ENCODE data around the gene C1QL2.

The C1QL2 gene

DNA sequence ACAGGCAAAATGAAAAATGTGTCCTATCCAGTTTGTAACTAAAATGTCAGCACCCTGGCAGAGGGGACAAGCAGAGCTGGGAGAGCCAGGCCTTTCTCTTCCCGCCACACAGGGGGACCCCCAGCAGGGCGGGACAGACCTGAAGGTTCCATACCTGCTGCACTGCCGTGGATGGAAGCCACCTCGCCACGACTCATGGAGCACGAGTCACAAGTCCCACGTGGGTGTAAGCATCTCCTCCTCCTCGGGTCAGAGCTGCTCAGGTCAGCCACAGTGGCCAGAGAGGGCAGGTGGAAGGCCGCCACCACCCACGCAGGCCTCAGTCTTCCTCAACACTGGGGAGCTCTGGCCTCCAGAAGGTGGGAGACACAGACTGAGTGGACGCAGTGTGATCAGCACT is 21.0 kb downstream of the C1QL2 start:
- no peak for FAIRE-seq

- no peak for FAIRE-seq
Measured at GRCh38 chr2:119136872-119137271, 21.7 kb downstream of the C1QL2 start.

- FAIRE-seq: no peak
Measured at GRCh38 chr2:119136093-119136492, 22.5 kb downstream of the C1QL2 start.

DNA sequence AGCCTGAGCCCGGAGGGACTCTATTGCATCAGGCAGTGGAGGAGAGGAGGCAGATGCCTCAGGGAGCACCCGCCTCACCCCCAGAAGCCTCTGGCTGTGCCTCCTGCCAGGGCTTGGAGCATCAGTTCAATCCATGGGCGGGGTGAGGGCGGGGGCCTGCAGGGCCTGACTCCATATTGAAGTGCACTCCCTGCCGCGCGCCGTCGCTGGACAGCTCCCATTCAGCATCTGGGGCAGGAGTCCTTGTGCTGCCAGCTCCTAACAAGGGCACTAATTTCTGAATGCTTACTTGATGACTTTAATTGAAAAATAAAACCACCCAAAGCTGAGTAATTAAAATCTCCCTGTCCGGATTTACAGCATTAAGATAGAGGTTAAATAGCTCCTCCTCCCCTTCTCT is 23.8 kb downstream of the C1QL2 start:
- FAIRE-seq: no peak

DNA sequence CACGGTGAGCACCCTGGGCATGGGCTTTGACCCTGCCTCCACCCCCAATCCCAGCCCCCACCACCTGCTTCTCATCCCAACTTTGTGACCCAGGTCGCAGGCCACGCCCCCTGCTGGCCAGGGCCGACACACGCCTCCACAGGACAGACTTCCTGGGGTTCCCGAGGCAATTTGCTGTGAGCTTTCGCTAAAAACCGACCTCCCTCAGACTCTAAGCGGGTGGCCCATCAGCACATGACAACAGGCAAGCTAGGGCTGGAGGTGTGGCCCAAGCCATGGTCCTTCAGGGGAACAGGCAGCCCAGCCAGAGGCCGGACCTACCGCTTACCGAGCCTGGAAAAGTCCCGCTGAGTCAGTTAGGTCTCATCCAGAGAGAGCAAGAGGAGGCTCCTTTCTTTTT is 31.9 kb downstream of the C1QL2 start:
- FAIRE-seq: no peak

DNA sequence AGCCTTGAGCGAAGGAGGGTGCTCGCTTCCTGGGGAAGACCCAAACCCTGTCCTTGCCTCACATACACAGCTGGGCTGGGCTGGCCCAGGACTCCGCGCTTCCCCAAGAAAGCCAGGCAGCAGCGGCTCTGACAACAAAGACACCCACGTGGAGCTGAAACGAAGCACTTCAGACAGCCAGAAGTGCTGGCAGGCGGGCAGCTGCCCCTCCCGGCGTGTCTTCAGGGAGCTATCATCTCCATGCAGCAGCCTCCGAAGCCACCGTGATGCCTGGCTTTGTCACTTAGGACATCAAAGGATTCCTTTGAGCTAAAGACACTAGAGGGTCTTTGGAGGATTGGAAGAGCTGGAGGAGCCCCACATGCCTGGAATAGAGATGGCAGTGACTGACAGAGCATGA is 35.2 kb downstream of the C1QL2 start:
- FAIRE-seq: no peak

DNA sequence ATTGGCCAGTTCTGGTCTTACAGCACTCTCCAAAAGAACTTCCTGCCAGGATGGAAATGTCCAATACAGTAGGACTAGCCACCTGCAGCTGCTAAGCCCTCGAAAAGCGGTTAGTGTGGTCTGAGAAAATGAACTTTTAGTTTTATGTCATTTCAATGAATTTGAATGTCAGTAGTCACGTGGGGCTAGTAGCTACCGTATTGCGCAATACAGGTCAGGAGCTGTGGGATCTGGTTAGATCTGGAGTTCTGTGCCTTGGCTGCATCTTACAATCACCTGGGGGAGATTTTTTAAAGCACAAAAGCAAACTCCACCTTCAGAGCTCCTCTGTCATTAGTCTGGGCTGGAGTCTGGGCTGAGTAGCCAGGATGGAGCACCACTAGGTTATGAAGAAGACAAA is 35.9 kb downstream of the C1QL2 start:
- no peak for FAIRE-seq

DNA sequence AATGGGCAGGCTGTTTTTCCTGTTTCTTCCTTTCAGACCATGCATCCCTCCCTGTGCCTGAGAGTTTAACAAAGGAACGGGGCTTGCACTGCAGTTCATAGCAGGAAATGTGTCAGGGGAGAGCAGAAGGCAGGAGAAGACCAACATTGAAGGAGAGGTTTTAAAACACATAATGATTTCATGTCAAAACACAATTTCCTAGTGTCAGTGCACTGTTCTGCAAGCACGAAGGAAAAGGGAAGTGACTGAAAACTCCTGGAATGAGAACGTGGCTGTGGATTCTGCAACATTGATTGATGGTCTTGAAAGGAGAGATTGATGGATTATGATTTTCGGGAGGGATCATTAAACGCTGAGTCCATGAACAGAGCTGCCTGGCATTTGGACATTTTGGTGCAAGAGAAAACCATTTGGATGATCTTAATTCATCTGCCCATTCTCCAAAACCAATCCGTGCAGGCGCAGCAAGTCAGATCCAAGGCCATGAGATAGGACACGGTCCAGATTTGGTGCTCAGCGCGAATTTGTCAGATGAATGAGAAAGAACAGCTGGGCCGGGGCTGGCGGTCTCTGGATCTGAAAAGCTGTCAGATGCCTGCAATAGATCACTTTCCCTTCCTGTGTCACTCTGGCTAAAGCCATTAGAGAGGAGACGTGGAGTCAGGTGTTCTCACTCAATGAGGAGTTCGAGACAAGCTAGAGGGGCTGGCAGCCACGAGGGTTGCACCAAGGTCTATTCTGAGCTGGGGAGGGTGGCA is 38.4 kb downstream of the C1QL2 start:
- FAIRE-seq: no peak

- FAIRE-seq: no peak
Measured at GRCh38 chr2:119119076-119119785, 39.3 kb downstream of the C1QL2 start.

DNA sequence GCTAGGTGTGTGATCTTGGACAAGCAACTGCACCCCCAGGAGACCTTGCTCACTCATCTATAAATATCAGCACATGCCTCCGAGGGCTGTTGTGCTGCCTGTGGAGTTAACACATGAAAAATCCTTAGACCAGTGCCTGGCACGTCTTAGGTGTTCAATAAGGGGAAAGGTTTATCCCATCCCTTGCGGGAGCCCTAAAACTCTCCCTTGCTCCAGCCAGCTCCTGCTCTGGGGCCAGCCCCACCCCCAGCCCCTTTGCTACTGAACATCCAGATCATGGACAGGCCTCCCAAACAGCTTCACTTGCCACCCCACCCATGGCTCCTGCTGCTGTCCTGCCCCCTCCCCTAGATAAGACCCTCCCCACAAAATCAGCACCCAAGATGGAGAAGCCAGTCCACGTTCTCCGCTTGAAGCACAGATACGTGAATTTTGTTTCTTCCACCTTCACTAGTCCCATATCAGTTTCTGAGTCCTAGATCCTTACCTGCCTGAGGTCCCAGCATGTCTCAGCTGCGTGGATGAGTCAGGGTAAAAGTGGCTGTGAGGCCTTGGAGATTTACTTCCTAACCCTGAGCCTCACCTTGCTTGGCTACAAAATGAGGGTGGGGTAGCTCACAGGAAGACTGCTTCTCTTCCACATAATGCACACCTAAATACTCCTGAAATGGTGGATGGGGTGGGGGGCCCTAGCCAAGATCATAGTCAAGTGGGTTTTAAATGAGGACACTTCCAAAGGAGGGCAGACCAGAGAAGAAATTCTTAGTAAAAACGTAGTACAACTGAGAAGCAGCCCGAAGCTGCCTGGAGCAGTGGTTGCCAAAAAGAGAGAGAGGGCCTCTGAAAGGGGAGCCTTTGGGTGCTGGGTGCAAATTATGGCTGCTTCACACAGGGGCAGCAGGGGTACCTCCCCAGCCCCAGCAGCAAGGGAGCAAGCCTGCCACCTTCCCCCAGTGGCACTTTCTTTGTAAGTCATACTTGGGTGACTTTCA is 40.4 kb downstream of the C1QL2 start:
- no peak for FAIRE-seq

- FAIRE-seq: no peak
Measured at GRCh38 chr2:119117408-119117807, 41.1 kb downstream of the C1QL2 start.

GRCh38 chr2:119116411-119117295 is 41.9 kb downstream of the C1QL2 start:
- FAIRE-seq: no peak

DNA sequence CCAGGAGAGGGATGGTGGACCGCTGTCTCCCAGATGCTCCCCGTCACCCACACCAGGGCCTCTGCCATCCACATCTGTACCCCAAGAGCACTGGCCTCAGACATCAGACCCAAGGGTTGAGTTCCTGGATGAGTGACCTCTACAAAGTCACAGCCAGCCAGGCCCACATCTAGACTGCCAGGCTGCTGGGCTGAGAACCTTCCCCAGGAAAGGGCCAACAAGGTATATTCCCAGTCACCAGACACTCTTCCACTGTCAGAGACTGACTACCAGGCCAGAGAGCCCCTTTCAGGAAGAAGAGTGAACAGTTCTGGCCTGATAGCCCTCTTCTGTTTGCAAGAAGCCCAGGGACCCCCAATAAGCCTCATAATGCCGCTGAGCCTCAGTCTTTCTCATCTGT is 44.3 kb downstream of the C1QL2 start:
- no peak for FAIRE-seq

DNA sequence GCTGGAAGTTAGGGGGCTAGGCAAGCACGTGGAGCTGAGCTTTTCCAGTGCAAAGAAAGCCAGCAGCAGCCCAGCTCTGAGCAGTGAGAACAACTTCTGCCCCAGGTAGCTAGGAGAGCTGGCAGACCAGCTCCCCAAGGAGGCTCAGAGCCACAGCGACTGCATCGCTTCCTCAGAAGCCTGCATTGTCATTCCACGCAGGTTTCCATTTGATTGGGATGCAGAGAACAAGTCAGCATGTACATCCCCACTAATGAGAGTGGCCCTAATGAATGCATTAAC is 45.1 kb downstream of the C1QL2 start:
- FAIRE-seq: no peak

- no peak for FAIRE-seq
Measured at GRCh38 chr2:119112770-119113488, 45.6 kb downstream of the C1QL2 start.

DNA sequence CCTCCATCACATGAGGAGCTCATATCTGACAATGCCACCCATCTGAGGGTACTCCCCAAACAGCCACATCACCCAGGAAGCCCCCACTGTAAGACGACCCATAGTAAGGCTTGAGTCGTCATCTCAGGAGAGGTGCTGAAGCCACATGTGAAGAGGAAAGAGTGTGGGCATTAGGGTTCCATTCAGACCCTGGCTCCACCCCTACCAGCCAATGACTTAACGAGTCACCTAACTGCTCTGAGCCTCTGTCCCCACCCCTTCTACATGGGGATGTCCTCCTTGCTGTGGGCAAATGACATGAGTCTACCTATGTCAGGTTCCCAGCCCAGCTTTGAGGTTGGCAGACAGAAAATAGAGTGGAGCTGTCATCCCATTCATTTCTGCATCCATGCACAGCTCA is 46.3 kb downstream of the C1QL2 start:
- FAIRE-seq: no peak

DNA sequence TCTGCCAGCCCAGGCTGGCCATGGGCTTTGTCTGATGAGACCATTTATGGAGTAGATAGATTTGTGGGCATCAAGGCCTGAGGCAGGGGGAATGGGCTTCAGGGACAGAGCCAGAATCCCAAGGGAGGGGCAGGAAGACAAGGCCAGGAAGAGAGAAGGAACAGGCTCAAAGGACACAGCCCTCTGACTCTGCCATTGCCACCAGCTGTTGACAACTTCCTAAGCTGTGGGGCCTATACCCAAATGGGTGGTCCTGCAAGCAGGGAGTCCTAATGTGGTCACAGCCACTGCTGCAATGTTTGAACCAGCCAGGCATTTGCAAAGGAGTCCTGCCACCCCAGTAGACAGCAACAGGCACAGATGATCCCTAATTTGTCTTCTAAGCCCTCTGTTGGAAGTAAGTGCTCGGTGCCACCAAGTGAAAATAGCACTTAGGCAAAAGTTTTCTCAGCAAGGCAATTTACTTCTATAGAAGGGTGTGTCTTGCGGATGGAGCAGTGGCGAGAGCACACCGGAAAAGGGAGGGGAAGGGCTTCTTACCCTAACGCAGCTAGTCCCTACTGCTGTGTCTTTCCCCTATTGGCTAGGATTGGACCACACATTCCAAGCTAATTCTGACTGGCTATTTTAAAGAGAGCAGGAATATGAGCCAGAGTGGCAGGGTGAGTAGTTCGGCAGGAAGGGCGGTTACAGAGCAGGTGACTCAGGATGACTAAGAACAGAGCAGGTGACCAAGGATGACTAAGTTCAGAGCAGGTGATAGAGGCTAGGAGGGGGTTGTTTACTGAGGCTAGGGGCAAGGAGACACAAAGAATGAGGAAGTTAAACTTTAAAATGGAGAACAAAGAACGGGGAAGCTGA is 47.2 kb downstream of the C1QL2 start:
- FAIRE-seq: no peak

GRCh38 chr2:119109866-119110265 is 48.7 kb downstream of the C1QL2 start:
- FAIRE-seq: no peak

DNA sequence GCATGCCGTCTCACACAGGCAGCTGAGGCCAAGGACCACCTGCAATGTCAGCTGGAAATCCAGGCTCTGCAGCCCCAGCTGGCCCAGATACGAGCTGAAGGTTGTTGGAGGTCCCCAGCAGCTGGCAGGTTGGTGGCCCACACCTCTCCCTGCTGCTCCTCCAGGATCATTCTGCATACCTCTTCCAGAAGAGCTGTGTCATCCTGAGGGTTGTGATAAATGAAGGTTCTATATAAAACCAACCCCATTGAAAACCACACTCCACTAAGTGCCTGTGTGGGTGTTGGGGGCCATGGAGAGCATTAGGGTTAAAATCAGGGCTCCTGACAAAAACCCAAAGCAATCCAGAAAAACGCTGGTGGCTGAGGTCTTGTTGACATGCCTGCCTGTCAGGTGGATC is 50.4 kb downstream of the C1QL2 start:
- FAIRE-seq: no peak

GRCh38 chr2:119106301-119106897 is 52.2 kb downstream of the C1QL2 start:
- FAIRE-seq: no peak

Data from colon (tissue), 2 donors.